Hepatocyte (in vitro differentiated cells): ENCODE measurements around the gene VCX.

ENCODE experiments used
- EZH2 ChIP-seq: fragments of 200-600 bp; sonication (generic); IDR thresholded peaks from 2 replicates; pipeline ENCODE4 v1.6.1; 2016; ENCODE audit warnings: antibody characterized with exemption, mild to moderate bottlenecking, borderline replicate concordance
- EZH2phosphoT487 ChIP-seq: fragments of 200-600 bp; sonication (generic); IDR thresholded peaks from one replicate; pipeline ENCODE4 v1.6.1; 2018; ENCODE audit warnings: antibody characterized with exemption, mild to moderate bottlenecking, low read depth, moderate library complexity; ENCODE audit not compliant: unreplicated experiment, severe bottlenecking
- TF ChIP-seq, protein P1 (sequence below): fragments of 200-600 bp; sonication (generic); IDR thresholded peaks from 2 replicates; pipeline ENCODE4 v1.5.1; 2016; ENCODE audit warnings: antibody characterized with exemption, mild to moderate bottlenecking; ENCODE audit not compliant: poor library complexity

GRCh38 chrX:7891928-7892327 is 49.0 kb downstream of the VCX start:
- TF ChIP-seq, protein P1, sequence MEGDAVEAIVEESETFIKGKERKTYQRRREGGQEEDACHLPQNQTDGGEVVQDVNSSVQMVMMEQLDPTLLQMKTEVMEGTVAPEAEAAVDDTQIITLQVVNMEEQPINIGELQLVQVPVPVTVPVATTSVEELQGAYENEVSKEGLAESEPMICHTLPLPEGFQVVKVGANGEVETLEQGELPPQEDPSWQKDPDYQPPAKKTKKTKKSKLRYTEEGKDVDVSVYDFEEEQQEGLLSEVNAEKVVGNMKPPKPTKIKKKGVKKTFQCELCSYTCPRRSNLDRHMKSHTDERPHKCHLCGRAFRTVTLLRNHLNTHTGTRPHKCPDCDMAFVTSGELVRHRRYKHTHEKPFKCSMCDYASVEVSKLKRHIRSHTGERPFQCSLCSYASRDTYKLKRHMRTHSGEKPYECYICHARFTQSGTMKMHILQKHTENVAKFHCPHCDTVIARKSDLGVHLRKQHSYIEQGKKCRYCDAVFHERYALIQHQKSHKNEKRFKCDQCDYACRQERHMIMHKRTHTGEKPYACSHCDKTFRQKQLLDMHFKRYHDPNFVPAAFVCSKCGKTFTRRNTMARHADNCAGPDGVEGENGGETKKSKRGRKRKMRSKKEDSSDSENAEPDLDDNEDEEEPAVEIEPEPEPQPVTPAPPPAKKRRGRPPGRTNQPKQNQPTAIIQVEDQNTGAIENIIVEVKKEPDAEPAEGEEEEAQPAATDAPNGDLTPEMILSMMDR: no peak
- TF ChIP-seq EZH2 (no peak), EZH2phosphoT487 (no peak)
